ENCODE data around the gene TRMT44. TPM values are rescaled to one million over a fixed set of nuclear protein-coding genes. Genes with fewer than 3 reads are reported as not detected.

TRMT44 gene
- total and polyA plus RNA-seq, 12 donors, result 6.0 to 26.2 (median 12.5) TPM

DNA sequence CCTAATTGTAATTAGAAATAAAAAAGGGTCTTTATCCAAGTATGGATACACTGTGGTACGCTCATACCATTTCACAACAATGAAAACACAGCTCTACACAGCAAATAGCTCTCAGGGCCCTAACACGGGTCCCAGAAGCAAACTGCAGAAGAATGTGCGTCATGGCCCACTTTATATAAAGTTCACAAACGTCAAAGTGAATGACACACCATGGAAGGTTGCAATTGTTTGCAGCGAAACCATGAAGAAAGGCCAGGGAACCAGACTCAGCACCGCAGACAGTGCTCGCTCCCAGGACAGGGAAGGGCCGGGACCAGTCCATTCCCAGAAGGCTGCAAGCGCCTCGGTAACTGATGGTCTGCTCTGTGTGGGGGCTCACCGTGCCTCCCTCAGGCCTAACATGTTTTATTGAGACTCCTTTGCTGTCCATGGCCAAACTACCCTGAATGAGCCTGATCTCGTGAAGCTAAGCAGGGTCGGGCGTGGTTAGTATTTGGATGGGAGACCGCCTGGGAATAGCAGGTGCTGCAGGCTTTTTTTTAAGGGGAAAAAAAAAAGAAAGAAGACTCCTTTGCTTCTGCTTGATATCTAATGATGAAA lies 47.9 kb upstream of the TRMT44 start:
- no peak for DNase-seq
- no peak overlapping the region for H3K4me3 ChIP-seq
- intact Hi-C loops (cut with DNase I), result no loop called here
- H3K27me3 ChIP-seq, result no peaks in the 10 kb centered on the region
- TF ChIP-seq POLR2A (IDR thresholded peaks at IDR 0.05), result no peak
- TF ChIP-seq, protein P1, sequence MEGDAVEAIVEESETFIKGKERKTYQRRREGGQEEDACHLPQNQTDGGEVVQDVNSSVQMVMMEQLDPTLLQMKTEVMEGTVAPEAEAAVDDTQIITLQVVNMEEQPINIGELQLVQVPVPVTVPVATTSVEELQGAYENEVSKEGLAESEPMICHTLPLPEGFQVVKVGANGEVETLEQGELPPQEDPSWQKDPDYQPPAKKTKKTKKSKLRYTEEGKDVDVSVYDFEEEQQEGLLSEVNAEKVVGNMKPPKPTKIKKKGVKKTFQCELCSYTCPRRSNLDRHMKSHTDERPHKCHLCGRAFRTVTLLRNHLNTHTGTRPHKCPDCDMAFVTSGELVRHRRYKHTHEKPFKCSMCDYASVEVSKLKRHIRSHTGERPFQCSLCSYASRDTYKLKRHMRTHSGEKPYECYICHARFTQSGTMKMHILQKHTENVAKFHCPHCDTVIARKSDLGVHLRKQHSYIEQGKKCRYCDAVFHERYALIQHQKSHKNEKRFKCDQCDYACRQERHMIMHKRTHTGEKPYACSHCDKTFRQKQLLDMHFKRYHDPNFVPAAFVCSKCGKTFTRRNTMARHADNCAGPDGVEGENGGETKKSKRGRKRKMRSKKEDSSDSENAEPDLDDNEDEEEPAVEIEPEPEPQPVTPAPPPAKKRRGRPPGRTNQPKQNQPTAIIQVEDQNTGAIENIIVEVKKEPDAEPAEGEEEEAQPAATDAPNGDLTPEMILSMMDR (IDR thresholded peaks at IDR 0.05), result no peak
- H3K27ac ChIP-seq, result peak overlapping the region in 3 of 5 donors; percentile 11 to 77 (median 47)
- 82 to 95% (median 91%) methylated on average over 12 to 15 of the region's 15 CpGs for WGBS, 4 donors
- H3K36me3 ChIP-seq (replicated peaks in 1 of 2), result peaks cover 0 to 20% of the 10 kb centered on the region in 2 donors
- H3K4me1 ChIP-seq (replicated peaks in 1 of 2), result peaks cover 16 to 33% of the 10 kb centered on the region in 2 donors
- no peaks in the 10 kb centered on the region for H3K9me3 ChIP-seq (replicated peaks in 1 of 3)

DNA sequence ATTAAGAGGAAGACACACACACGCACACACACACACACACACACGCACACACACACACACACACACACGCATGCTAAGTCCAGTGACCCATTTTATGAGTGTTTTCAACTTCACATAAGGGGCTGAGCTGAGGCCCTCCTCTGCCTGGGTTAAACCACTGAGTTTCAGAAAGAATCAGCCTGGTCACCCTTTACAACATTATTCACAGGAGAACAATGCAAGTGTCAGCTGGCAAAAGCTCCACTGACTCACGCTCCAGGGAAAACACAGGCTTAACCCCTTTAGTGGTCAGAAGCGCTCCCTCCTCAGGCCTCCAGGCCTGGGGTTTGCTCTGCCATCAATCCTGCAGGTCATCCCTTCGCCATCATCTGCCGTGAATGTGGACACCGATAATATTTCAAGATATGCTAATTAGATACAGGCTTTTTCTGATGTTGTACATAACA lies 47.0 kb upstream of the TRMT44 start:
- peak in 1 of 2 donors; percentile 35 for TF ChIP-seq POLR2A (IDR thresholded peaks at IDR 0.05)
- TF ChIP-seq, protein P1 (IDR thresholded peaks at IDR 0.05), result peak in 3 of 6 experiments; percentile 15 to 39 (median 15)
- peak overlapping the region; percentile 31 to 86 (median 74) for H3K27ac ChIP-seq
- intact Hi-C loops (cut with DNase I), result no loop called here
- WGBS, 4 donors, result 28 to 40% (median 29%) methylated on average over 8 of the region's 8 CpGs
- no peaks in the 10 kb centered on the region for H3K9me3 ChIP-seq (replicated peaks in 1 of 3)
- peaks cover 0 to 13% of the 10 kb centered on the region in 2 donors for H3K36me3 ChIP-seq (replicated peaks in 1 of 2)
- H3K27me3 ChIP-seq, result no peaks in the 10 kb centered on the region
- peaks cover 16 to 33% of the 10 kb centered on the region in 2 donors for H3K4me1 ChIP-seq (replicated peaks in 1 of 2)
- H3K4me3 ChIP-seq, result peak overlapping the region in 1 of 4 donors; percentile 4
- DNase-seq, result peak; percentile 65 to 91 (median 84)

DNA sequence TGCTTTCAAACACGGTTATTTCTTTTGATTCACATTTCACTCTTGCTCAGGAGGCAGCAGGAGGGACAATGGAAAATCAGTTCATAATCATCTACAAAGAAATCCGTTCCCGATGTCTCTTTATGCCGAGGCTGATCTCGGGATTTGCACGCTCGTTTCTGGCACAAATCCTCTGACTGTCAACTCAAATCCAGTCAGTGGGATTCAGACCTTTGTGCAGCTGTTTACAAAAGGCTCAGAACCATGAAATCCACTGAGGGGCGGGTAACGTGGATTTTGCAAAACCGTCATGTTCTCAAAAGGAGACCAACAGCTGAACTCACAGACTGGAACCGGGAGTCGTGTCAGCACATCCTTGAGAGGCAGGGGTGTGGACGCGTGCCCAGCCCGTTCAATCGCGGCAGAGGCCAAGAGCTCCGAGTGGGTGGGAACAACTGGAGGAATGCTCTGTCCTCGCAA lies 46.5 kb upstream of the TRMT44 start:
- peak in 1 of 2 donors; percentile 43 for TF ChIP-seq POLR2A (IDR thresholded peaks at IDR 0.05)
- TF ChIP-seq, protein P1 (IDR thresholded peaks at IDR 0.05), result no peak
- H3K9me3 ChIP-seq (replicated peaks in 1 of 3), result no peaks in the 10 kb centered on the region
- H3K36me3 ChIP-seq (replicated peaks in 1 of 2), result peaks cover 0 to 13% of the 10 kb centered on the region in 2 donors
- H3K4me1 ChIP-seq (replicated peaks in 1 of 2), result peaks cover 16 to 33% of the 10 kb centered on the region in 2 donors
- intact Hi-C loops (cut with DNase I), result no loop called here
- peak; percentile 70 to 93 (median 83) for DNase-seq
- H3K27ac ChIP-seq, result peak overlapping the region; percentile 31 to 86 (median 74)
- 25 to 41% (median 29%) methylated on average over 7 to 19 of the region's 19 CpGs for WGBS, 4 donors
- no peaks in the 10 kb centered on the region for H3K27me3 ChIP-seq
- peak overlapping the region in 1 of 4 donors; percentile 4 for H3K4me3 ChIP-seq

DNA sequence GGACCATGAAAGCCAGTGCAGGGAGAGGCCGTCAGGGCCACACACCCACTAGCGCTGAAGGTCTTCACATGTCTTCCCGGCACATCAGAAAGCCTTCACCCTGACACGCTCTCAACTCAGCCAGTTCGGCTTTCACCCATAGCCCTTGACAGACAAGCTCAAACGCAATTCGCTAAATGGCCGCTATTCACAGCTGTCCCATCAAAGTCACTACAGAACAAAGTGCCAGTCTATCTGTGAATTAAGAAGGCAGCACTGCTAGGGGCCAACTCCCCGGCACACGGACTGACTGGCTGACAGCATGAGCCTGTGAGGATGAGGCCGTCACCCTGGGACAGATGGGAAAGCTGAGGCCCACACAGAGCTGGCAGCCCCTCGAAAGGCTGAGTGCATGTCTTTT lies 45.8 kb upstream of the TRMT44 start:
- peak in 2 of 7 donors; percentile 11 to 30 for DNase-seq
- Histone ChIP-seq H3K27me3 (no peaks in the 10 kb centered on the region), H3K9me3 (replicated peaks in 1 of 3) (no peaks in the 10 kb centered on the region), H3K27ac (peak overlapping the region in 3 of 5 donors; percentile 74 to 86 (median 77)), H3K4me1 (replicated peaks in 1 of 2) (peaks cover 16 to 33% of the 10 kb centered on the region in 2 donors), H3K4me3 (no peak overlapping the region), H3K36me3 (replicated peaks in 1 of 2) (peaks cover 0 to 11% of the 10 kb centered on the region in 2 donors)
- 58 to 85% (median 79%) methylated on average over 7 to 12 of the region's 12 CpGs for WGBS, 4 donors
- intact Hi-C loops (cut with DNase I), result no loop called here
- TF ChIP-seq POLR2A (IDR thresholded peaks at IDR 0.05), result no peak
- TF ChIP-seq, protein P1 (IDR thresholded peaks at IDR 0.05), result no peak

Measured in adrenal gland (tissue), 12 donors.